GM12878 (cell line): ENCODE results near the gene NUP210L. TPM values are rescaled to one million over a fixed set of nuclear protein-coding genes. Genes with fewer than 3 reads are reported as not detected.
A peak's percentile ranks its signal among the peaks of the same experiment; 100 is the strongest.

ENCODE experiments used
- BACH1 ChIP-seq: fragments of 450-650 bp; IDR thresholded peaks from 2 replicates; pipeline ENCODE4 v1.6.1; 2017; ENCODE audit warnings: mild to moderate bottlenecking, borderline replicate concordance
- BMI1 ChIP-seq: fragments of 450-650 bp; IDR thresholded peaks from 2 replicates; pipeline ENCODE4 v1.6.1; 2016; ENCODE audit warnings: mild to moderate bottlenecking, moderate library complexity, borderline replicate concordance
- CHD1 ChIP-seq: IDR thresholded peaks from 2 replicates; pipeline ENCODE4 v1.6.1; 2012; ENCODE audit warnings: low read depth, low read length, improper control_type of control experiment
- MXI1 ChIP-seq: fragments of 150-350 bp; IDR thresholded peaks from 2 replicates; pipeline ENCODE4 v1.6.1; 2011; ENCODE audit warnings: low read depth, mild to moderate bottlenecking, inconsistent platforms, low read length, improper control_type of control experiment
- NFYB ChIP-seq: IDR thresholded peaks from 2 replicates; pipeline ENCODE4 v1.6.1; 2011; ENCODE audit warnings: low read depth, mild to moderate bottlenecking, low read length, improper control_type of control experiment, moderate library complexity; ENCODE audit not compliant: insufficient read depth
- NR2C1 ChIP-seq: fragments of 450-650 bp; IDR thresholded peaks from 2 replicates; pipeline ENCODE4 v1.6.1; 2017; ENCODE audit warnings: antibody characterized with exemption, mild to moderate bottlenecking, moderate library complexity
- SMAD1 ChIP-seq: fragments of 450-650 bp; IDR thresholded peaks from 2 replicates; pipeline ENCODE4 v1.6.1; 2018; ENCODE audit warnings: mild to moderate bottlenecking, low read depth; ENCODE audit not compliant: partially characterized antibody
- SMAD5 ChIP-seq: IDR thresholded peaks from 2 replicates; pipeline ENCODE4 v1.6.1; 2016; ENCODE audit warnings: antibody characterized with exemption, low read depth
- STAT1 ChIP-seq: fragments of 450-650 bp; conservative IDR thresholded peaks from 2 replicates; pipeline ENCODE4 v1.6.1; 2014; ENCODE audit warnings: antibody characterized with exemption, mild to moderate bottlenecking
- WRNIP1 ChIP-seq: IDR thresholded peaks from 2 replicates; pipeline ENCODE4 v1.6.1; 2011; ENCODE audit warnings: low read depth, low read length, improper control_type of control experiment, borderline replicate concordance
- ZNF207 ChIP-seq: fragments of 450-650 bp; IDR thresholded peaks from 2 replicates; pipeline ENCODE4 v1.6.1; 2014; ENCODE audit warnings: antibody characterized with exemption, mild to moderate bottlenecking, borderline replicate concordance
- ZSCAN29 ChIP-seq: fragments of 450-650 bp; IDR thresholded peaks from 2 replicates; pipeline ENCODE4 v1.6.1; 2017; ENCODE audit warnings: mild to moderate bottlenecking, moderate library complexity
- ZZZ3 ChIP-seq: IDR thresholded peaks from 2 replicates; pipeline ENCODE4 v1.6.1; 2011; ENCODE audit warnings: low read depth; ENCODE audit not compliant: control insufficient read depth, insufficient read length
- polyA plus RNA-seq, 11 experiments: library from polyadenylated mRNA; depleted of rRNA in 4 of 11; unstranded in 6 of 11; stranded (reverse) in 5 of 11; fragments of >200 nt; fragmentation: Nextera tagmentation in 4 of 11; fragmentation: Illumina TruSeq in 1 of 11; extraction: Ambion mirVana in 4 of 11; extraction: Trizol in 1 of 11; gene quantifications; 1 replicate in 1 of 11; 2 replicates in 10 of 11; pipeline versions ENCODE4 v1.2.1 to v1.2.3, GENCODE V29; 2011 to 2016; ENCODE audit warnings: inconsistent platforms in 2 of 11, missing spikeins in 2 of 11, low read depth in 1 of 11
- total RNA-seq, 4 experiments: library from RNA; depleted of rRNA in 3 of 4; stranded (reverse); fragments of >200 nt in 3 of 4; fragmentation: Illumina TruSeq in 1 of 4; extraction: Trizol in 1 of 4; gene quantifications; 2 replicates each; pipeline versions ENCODE4 v1.2.1 to v1.2.3, GENCODE V29; 2013 to 2021
- TF ChIP-seq, protein P1 (sequence below), 3 experiments: IDR thresholded peaks in 2 of 3; conservative IDR thresholded peaks in 1 of 3; 2 replicates each; pipeline ENCODE4 v1.5.1; 2011; ENCODE audit warnings: low read depth in 3 of 3, low read length in 3 of 3, mild to moderate bottlenecking in 3 of 3, control low read depth in 2 of 3, moderate library complexity in 2 of 3, inconsistent platforms in 1 of 3, mixed read lengths in 1 of 3; ENCODE audit not compliant: control insufficient read depth in 2 of 3, insufficient read depth in 1 of 3; ENCODE audit errors: extremely low read depth in 1 of 3
- TF ChIP-seq, protein P2 (sequence below): fragments of 450-650 bp; formaldehyde crosslinking; IDR thresholded peaks from 2 replicates; pipeline ENCODE4 v1.4.0; 2020; ENCODE audit warnings: mild to moderate bottlenecking, moderate library complexity
- TF ChIP-seq, protein P3 (sequence below): fragments of 450-650 bp; IDR thresholded peaks from 2 replicates; pipeline ENCODE4 v1.6.1; 2018; ENCODE audit warnings: mild to moderate bottlenecking, low read depth, moderate library complexity; ENCODE audit not compliant: partially characterized antibody
- TF ChIP-seq, protein P4 (sequence below): IDR thresholded peaks from 2 replicates; pipeline ENCODE4 v1.6.1; 2011; ENCODE audit warnings: low read depth, mild to moderate bottlenecking, low read length, moderate library complexity, borderline replicate concordance; ENCODE audit errors: extremely low read depth

NUP210L gene
- total and polyA plus RNA-seq, 10 of the 15 experiments (the other 5 are each of a cell fraction or from before 2014, with no cell fraction given) = 0.04 to 0.08 (median 0.07) TPM; not detected in 7

DNA sequence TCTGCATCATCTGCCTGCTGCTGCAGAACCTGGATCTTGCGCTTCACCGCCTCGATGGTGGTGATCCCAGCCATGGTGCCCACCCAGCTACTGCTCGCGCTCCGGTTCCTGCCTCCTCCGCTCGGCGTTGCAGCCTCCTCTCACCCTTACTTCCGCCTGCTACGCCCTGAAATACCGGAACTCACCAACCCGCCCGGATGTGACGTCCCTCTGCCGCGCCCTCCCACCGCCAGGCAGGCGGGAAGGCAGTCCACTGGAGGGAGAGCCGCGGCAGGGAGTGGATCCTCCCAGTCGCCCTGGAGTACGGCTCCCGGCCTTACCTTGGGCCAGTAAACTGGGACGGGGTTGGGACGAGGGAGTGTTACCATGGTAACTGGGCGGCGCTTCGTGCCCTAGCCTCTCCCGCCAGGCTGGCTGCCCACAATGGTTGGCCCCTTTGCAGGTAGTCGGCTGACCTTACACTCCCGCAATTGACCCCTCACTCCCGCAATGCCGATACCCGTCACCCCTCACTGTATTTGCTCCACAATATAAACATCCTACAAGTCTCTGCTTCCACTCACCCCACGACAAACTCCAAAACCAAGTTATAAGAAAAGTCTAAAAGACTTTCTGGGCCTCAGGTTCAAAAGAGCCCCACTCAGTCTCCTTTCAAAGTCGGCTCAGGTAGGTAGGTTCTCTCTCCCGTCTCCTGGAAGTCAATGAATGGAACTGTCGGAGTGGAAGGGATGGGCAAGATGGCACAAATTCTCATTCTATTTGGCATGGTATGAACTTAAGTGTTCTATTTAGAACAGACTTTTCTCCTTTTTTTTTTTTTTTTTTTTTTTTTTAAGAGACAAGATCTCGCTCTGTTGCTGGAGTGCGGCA lies 28.4 kb upstream of the NUP210L start (continued):
- TF ChIP-seq BACH1 (peak; percentile 80; the same call in 1 of the 2 replicates), NR2C1 (0 out of 2 replicates have a peak, but pooled peaks have one; percentile 28), ZNF207 (no peak; the same call in none of the 2 replicates), ZSCAN29 (no peak), BMI1 (peak; percentile 96), CHD1 (no peak), ZZZ3 (no peak), NFYB (peak; percentile 52; the same call in 1 of the 2 replicates), WRNIP1 (no peak), STAT1 (no peak), MXI1 (peak; percentile 69; the same call in 1 of the 2 replicates), SMAD5 (peak; percentile 94), SMAD1 (no peak)
- TF ChIP-seq, protein P1, sequence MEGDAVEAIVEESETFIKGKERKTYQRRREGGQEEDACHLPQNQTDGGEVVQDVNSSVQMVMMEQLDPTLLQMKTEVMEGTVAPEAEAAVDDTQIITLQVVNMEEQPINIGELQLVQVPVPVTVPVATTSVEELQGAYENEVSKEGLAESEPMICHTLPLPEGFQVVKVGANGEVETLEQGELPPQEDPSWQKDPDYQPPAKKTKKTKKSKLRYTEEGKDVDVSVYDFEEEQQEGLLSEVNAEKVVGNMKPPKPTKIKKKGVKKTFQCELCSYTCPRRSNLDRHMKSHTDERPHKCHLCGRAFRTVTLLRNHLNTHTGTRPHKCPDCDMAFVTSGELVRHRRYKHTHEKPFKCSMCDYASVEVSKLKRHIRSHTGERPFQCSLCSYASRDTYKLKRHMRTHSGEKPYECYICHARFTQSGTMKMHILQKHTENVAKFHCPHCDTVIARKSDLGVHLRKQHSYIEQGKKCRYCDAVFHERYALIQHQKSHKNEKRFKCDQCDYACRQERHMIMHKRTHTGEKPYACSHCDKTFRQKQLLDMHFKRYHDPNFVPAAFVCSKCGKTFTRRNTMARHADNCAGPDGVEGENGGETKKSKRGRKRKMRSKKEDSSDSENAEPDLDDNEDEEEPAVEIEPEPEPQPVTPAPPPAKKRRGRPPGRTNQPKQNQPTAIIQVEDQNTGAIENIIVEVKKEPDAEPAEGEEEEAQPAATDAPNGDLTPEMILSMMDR (IDR thresholded peaks at IDR 0.05 in 2 of 3, conservative IDR thresholded peaks at IDR 0.05 in 1 of 3; ENCODE audit: control insufficient read depth in 2 of 3, extremely low read depth in 1 of 3, insufficient read depth in 1 of 3, low read depth in 3 of 3, low read length in 3 of 3) = no peak
- TF ChIP-seq, protein P2, sequence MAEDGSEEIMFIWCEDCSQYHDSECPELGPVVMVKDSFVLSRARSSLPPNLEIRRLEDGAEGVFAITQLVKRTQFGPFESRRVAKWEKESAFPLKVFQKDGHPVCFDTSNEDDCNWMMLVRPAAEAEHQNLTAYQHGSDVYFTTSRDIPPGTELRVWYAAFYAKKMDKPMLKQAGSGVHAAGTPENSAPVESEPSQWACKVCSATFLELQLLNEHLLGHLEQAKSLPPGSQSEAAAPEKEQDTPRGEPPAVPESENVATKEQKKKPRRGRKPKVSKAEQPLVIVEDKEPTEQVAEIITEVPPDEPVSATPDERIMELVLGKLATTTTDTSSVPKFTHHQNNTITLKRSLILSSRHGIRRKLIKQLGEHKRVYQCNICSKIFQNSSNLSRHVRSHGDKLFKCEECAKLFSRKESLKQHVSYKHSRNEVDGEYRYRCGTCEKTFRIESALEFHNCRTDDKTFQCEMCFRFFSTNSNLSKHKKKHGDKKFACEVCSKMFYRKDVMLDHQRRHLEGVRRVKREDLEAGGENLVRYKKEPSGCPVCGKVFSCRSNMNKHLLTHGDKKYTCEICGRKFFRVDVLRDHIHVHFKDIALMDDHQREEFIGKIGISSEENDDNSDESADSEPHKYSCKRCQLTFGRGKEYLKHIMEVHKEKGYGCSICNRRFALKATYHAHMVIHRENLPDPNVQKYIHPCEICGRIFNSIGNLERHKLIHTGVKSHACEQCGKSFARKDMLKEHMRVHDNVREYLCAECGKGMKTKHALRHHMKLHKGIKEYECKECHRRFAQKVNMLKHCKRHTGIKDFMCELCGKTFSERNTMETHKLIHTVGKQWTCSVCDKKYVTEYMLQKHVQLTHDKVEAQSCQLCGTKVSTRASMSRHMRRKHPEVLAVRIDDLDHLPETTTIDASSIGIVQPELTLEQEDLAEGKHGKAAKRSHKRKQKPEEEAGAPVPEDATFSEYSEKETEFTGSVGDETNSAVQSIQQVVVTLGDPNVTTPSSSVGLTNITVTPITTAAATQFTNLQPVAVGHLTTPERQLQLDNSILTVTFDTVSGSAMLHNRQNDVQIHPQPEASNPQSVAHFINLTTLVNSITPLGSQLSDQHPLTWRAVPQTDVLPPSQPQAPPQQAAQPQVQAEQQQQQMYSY (CRISPR knock-in tag) = no peak
- TF ChIP-seq, protein P3, sequence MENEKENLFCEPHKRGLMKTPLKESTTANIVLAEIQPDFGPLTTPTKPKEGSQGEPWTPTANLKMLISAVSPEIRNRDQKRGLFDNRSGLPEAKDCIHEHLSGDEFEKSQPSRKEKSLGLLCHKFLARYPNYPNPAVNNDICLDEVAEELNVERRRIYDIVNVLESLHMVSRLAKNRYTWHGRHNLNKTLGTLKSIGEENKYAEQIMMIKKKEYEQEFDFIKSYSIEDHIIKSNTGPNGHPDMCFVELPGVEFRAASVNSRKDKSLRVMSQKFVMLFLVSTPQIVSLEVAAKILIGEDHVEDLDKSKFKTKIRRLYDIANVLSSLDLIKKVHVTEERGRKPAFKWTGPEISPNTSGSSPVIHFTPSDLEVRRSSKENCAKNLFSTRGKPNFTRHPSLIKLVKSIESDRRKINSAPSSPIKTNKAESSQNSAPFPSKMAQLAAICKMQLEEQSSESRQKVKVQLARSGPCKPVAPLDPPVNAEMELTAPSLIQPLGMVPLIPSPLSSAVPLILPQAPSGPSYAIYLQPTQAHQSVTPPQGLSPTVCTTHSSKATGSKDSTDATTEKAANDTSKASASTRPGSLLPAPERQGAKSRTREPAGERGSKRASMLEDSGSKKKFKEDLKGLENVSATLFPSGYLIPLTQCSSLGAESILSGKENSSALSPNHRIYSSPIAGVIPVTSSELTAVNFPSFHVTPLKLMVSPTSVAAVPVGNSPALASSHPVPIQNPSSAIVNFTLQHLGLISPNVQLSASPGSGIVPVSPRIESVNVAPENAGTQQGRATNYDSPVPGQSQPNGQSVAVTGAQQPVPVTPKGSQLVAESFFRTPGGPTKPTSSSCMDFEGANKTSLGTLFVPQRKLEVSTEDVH = peak; percentile 93
- TF ChIP-seq, protein P4, sequence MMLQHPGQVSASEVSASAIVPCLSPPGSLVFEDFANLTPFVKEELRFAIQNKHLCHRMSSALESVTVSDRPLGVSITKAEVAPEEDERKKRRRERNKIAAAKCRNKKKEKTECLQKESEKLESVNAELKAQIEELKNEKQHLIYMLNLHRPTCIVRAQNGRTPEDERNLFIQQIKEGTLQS = no peak
